Esophagus squamous epithelium (tissue), 5 donors: ENCODE measurements around the gene KDM5B. TPM values are rescaled to one million over a fixed set of nuclear protein-coding genes. Genes with fewer than 3 reads are reported as not detected.

Experiments used
- DNase-seq: peaks from one replicate; lab custom pipeline; 2025; lab: John Stamatoyannopoulos, UW
- H3K27ac ChIP-seq, 4 donors: fragments of 200-600 bp; sonication (generic); one replicate each; pipeline ENCODE4 v1.5.1; 2016 to 2019; ENCODE audit warnings: mild to moderate bottlenecking in 1 of 4
- H3K27me3 ChIP-seq, 4 donors: fragments of 200-600 bp; sonication (generic); 1 replicate in 3 of 4; 2 replicates in 1 of 4; pipeline versions ENCODE4 v1.5.1 to v1.6.0; 2017 to 2021; ENCODE audit warnings: antibody characterized with exemption in 1 of 4
- H3K36me3 ChIP-seq, 3 donors: fragments of 200-600 bp; sonication (generic); one replicate each; pipeline ENCODE4 v1.5.1; 2016 to 2019
- H3K4me1 ChIP-seq, 3 donors: fragments of 200-600 bp; sonication (generic); one replicate each; pipeline ENCODE4 v1.5.1; 2017 to 2019
- H3K4me3 ChIP-seq, 4 donors: fragments of 200-600 bp; sonication (generic); 1 replicate in 3 of 4; 2 replicates in 1 of 4; pipeline ENCODE4 v1.5.1; 2016 to 2019; ENCODE audit warnings: mild to moderate bottlenecking in 2 of 4, moderate library complexity in 1 of 4
- H3K9me3 ChIP-seq, 3 donors: fragments of 200-600 bp; sonication (generic); one replicate each; pipeline ENCODE4 v1.5.1; 2016 to 2019
- POLR2A ChIP-seq, 4 donors: fragments of 450-650 bp; IDR thresholded peaks; one replicate each; pipeline ENCODE4 v1.6.1; 2017; ENCODE audit warnings: antibody characterized with exemption in 4 of 4, mild to moderate bottlenecking in 4 of 4, moderate library complexity in 3 of 4
- WGBS, 2 donors: methylation state at CpG; one replicate each; pipeline ENCODE4 v1.1.5; 2018; 5-methylcytosine and 5-hydroxymethylcytosine counted together
- intact Hi-C: fragments of 100-400 bp; cut with DNase I; formaldehyde crosslinking; loops from one replicate; pipeline ENCODE4 v1.15.0; 2022
- small RNA-seq, 4 donors: library from RNA; depleted of rRNA; stranded (forward); fragments of <200 nt; gene quantifications; one replicate each; pipeline ENCODE3, GENCODE V24; 2016
- total RNA-seq, 4 donors: library from RNA; depleted of rRNA; stranded (reverse); fragments of >200 nt; gene quantifications; one replicate each; pipeline ENCODE4 v1.1.0, GENCODE V29; 2016
- TF ChIP-seq, protein P1 (sequence below), 6 experiments: fragments of 450-650 bp in 4 of 6; fragments of 200-600 bp in 2 of 6; sonication (generic) in 2 of 6; IDR thresholded peaks; one replicate each; pipeline ENCODE4 v1.5.1; 2016 to 2019; ENCODE audit warnings: antibody characterized with exemption in 6 of 6, mild to moderate bottlenecking in 4 of 6, moderate library complexity in 4 of 6
- donor health status: DM: yes; HTN: yes; CAD: no.

Gene KDM5B
- total RNA-seq, 4 donors from 2014 or later = 41.2 to 88.9 (median 60.3) TPM

DNA sequence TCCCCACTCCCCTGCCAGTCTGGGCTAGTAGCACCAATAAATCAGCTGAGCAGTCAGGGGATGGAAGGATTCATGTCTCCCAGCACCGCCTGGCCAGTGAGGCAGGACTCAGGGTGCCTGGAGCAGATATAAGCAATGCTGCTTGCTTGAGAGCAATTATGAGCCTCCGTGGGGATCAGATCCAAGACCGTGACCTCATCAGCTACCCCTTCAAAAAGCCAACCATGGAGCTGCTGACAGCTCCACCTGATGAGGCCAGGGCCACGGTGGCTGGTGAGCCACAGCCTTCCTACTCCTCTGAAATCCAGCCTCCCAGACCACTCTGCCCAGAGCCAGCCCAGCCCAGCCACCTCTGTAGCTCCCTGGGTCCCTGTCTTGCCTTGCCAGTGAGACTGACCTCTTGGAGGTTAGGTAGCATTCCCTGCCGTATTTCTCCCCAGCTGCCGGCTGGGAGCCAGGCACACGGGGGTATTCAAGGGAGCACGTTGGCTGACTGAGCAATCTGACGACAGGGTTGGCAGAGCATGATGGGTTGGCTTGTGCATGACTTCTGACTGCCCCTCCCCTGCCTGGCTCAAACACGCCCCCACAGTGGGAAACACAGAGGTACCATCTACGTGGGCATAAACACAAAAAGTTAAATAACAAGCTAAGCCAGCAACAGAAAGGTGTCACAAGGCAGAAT lies 126.3 kb downstream of the KDM5B start:
- no peak overlapping the region for H3K27ac ChIP-seq
- peaks cover 0 to 73% (median 2%) of the 10 kb centered on the region in 4 donors for H3K27me3 ChIP-seq
- no peak overlapping the region for H3K4me3 ChIP-seq
- H3K36me3 ChIP-seq = no peaks in the 10 kb centered on the region
- 53 to 62% methylated on average over 2 to 3 of the region's 11 CpGs for WGBS, 2 donors
- H3K9me3 ChIP-seq = peaks cover 0 to 10% (median 0%) of the 10 kb centered on the region in 3 donors
- intact Hi-C loops = no loop called here
- DNase-seq = no peak
- TF ChIP-seq, protein P1, sequence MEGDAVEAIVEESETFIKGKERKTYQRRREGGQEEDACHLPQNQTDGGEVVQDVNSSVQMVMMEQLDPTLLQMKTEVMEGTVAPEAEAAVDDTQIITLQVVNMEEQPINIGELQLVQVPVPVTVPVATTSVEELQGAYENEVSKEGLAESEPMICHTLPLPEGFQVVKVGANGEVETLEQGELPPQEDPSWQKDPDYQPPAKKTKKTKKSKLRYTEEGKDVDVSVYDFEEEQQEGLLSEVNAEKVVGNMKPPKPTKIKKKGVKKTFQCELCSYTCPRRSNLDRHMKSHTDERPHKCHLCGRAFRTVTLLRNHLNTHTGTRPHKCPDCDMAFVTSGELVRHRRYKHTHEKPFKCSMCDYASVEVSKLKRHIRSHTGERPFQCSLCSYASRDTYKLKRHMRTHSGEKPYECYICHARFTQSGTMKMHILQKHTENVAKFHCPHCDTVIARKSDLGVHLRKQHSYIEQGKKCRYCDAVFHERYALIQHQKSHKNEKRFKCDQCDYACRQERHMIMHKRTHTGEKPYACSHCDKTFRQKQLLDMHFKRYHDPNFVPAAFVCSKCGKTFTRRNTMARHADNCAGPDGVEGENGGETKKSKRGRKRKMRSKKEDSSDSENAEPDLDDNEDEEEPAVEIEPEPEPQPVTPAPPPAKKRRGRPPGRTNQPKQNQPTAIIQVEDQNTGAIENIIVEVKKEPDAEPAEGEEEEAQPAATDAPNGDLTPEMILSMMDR (IDR thresholded peaks at IDR 0.05) = no peak
- TF ChIP-seq POLR2A (IDR thresholded peaks at IDR 0.05) = no peak
- no peaks in the 10 kb centered on the region for H3K4me1 ChIP-seq

- 71 to 90% methylated on average over 1 of the region's 2 CpGs for WGBS, 2 donors
- H3K27me3 ChIP-seq = peaks cover 0 to 68% (median 2%) of the 10 kb centered on the region in 4 donors
- H3K4me1 ChIP-seq = no peaks in the 10 kb centered on the region
- DNase-seq = no peak
- H3K27ac ChIP-seq = no peak overlapping the region
- H3K36me3 ChIP-seq = no peaks in the 10 kb centered on the region
- no peak overlapping the region for H3K4me3 ChIP-seq
- intact Hi-C loops = no loop called here
- peaks cover 0 to 10% (median 0%) of the 10 kb centered on the region in 3 donors for H3K9me3 ChIP-seq
- TF ChIP-seq POLR2A (IDR thresholded peaks at IDR 0.05) = no peak
- TF ChIP-seq, protein P1 (IDR thresholded peaks at IDR 0.05) = no peak
These were observed 127.5 kb downstream of the KDM5B start for GRCh38 chr1:202680586-202681352.

GRCh38 chr1:202679406-202680177 lies 128.6 kb downstream of the KDM5B start:
- peaks cover 0 to 58% (median 2%) of the 10 kb centered on the region in 4 donors for H3K27me3 ChIP-seq
- WGBS, 2 donors = 52 to 65% methylated on average over 4 of the region's 4 CpGs
- H3K36me3 ChIP-seq = no peaks in the 10 kb centered on the region
- no peak overlapping the region for H3K4me3 ChIP-seq
- intact Hi-C loops = no loop called here
- no peaks in the 10 kb centered on the region for H3K4me1 ChIP-seq
- no peak for DNase-seq
- no peak overlapping the region for H3K27ac ChIP-seq
- H3K9me3 ChIP-seq = peaks cover 0 to 10% (median 0%) of the 10 kb centered on the region in 3 donors
- TF ChIP-seq, protein P1 (IDR thresholded peaks at IDR 0.05) = no peak
- no peak for TF ChIP-seq POLR2A (IDR thresholded peaks at IDR 0.05)

DNA sequence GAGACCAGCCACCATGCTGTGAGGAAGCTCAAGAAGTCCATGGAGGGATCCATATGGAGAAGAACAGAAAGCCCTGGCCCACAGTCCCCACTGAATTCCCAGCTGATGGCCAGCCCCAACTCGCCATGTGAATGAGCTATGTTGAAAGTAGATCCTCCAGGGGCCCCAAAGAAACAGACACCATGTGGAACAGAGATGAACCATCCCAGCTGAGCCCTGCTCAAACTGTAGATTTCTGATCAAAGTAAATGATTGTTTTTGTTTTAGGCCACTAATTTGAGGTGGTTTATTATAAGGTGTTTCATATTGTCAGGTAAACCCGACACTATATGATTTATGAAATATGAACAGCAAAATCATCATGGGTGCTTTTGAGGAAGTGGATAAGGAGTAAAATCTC lies 130.8 kb downstream of the KDM5B start:
- H3K27me3 ChIP-seq = peaks cover 0 to 45% (median 2%) of the 10 kb centered on the region in 4 donors
- no peaks in the 10 kb centered on the region for H3K4me1 ChIP-seq
- intact Hi-C loops = no loop called here
- H3K9me3 ChIP-seq = peaks cover 0 to 10% (median 0%) of the 10 kb centered on the region in 3 donors
- no peak overlapping the region for H3K4me3 ChIP-seq
- DNase-seq = no peak
- no peak overlapping the region for H3K27ac ChIP-seq
- TF ChIP-seq POLR2A (IDR thresholded peaks at IDR 0.05) = no peak
- TF ChIP-seq, protein P1 (IDR thresholded peaks at IDR 0.05) = no peak
- no peaks in the 10 kb centered on the region for H3K36me3 ChIP-seq
- WGBS, 2 donors = 84 to 85% methylated on average over 2 of the region's 2 CpGs

Small RNA genes lying within 50 kb of the gene (small RNA-seq; reads per million reads assigned to genes)
- gene AC098934.3 = 0 reads per million in 4 donors

Other genes with a start within 250 kb of the KDM5B start
- gene SYT2, start 98.0 kb downstream of the KDM5B start, total RNA-seq = not detected
- gene PCAT6, start 2.5 kb upstream of the KDM5B start, total RNA-seq = 1 to 10 TPM in 2 of 4 donors, under 1 TPM in 2; 0.57 to 1.2 (median 1.1) TPM
- gene RABIF, start 80.7 kb upstream of the KDM5B start, total RNA-seq = 10 to 100 TPM in 2 of 4 donors, 1 to 10 TPM in 2; 4.9 to 10.4 (median 8.0) TPM
- gene KLHL12, start 118.8 kb upstream of the KDM5B start, total RNA-seq = 10 to 100 TPM; 11.1 to 19.9 (median 14.1) TPM
- 100 to 1,000 TPM in 3 of 4 donors, 10 to 100 TPM in 1; 94.0 to 114 (median 107) TPM for gene ADIPOR1, start 149.9 kb upstream of the KDM5B start, total RNA-seq
- gene CYB5R1, start 158.8 kb upstream of the KDM5B start, total RNA-seq = 100 to 1,000 TPM in 1 of 4 donors, 10 to 100 TPM in 3; 52.6 to 103 (median 73.1) TPM
- gene TMEM183A, start 199.0 kb upstream of the KDM5B start, total RNA-seq = 10 to 100 TPM; 39.4 to 77.4 (median 66.5) TPM
- 1 to 10 TPM in 2 of 4 donors, under 1 TPM in 2; 0.35 to 1.7 (median 0.93) TPM for gene PPFIA4, start 218.1 kb upstream of the KDM5B start, total RNA-seq